Activated CD4-positive, alpha-beta T cell treated with anti-CD3 and anti-CD28 coated beads for 4 hours (primary cell): ENCODE measurements around the gene PLCB2.

Experiments used
- DNase-seq, 2 donors: peaks; one replicate each; pipeline ENCODE4 v3.0.0-alpha.2; 2020

Gene PLCB2

GRCh38 chr15:40323953-40324937, 16.5 kb upstream of the PLCB2 start:
- DNase-seq, result no peak

- DNase-seq, result peak; percentile 86 to 87
Observed at GRCh38 chr15:40323239-40323952, 15.7 kb upstream of the PLCB2 start, which contains the start of gene INAFM2. INAFM2 (plus strand) TSS chr15:40323692; CDS start chr15:40324056, 364 bp downstream.

- DNase-seq, result no peak
Observed at GRCh38 chr15:40322531-40323238, 14.9 kb upstream of the PLCB2 start.

GRCh38 chr15:40320931-40321371, 13.2 kb upstream of the PLCB2 start:
- DNase-seq, result peak; percentile 48 to 60

- DNase-seq, result no peak
Observed at GRCh38 chr15:40320409-40320808, 12.7 kb upstream of the PLCB2 start.

GRCh38 chr15:40317580-40317979, 9.8 kb upstream of the PLCB2 start:
- no peak for DNase-seq

- DNase-seq, result no peak
Observed at GRCh38 chr15:40316931-40317330, 9.2 kb upstream of the PLCB2 start.

- DNase-seq, result no peak
Observed at GRCh38 chr15:40314723-40315276, 7.1 kb upstream of the PLCB2 start.

GRCh38 chr15:40313531-40314398, 6.0 kb upstream of the PLCB2 start:
- no peak for DNase-seq

- DNase-seq, result no peak
Observed at GRCh38 chr15:40312370-40313158, 4.8 kb upstream of the PLCB2 start.

- DNase-seq, result no peak
Observed at GRCh38 chr15:40310993-40311392, 3.3 kb upstream of the PLCB2 start.

- peak; percentile 43 to 48 for DNase-seq
Observed at GRCh38 chr15:40310001-40310959, 2.5 kb upstream of the PLCB2 start.

GRCh38 chr15:40309344-40309862, 1.7 kb upstream of the PLCB2 start:
- no peak for DNase-seq

GRCh38 chr15:40306908-40307307, 827 bp downstream of the PLCB2 start:
- DNase-seq, result no peak

GRCh38 chr15:40306371-40306770, 1.4 kb downstream of the PLCB2 start:
- no peak for DNase-seq

- no peak for DNase-seq
Observed at GRCh38 chr15:40305281-40305680, 2.5 kb downstream of the PLCB2 start.

- no peak for DNase-seq
Observed at GRCh38 chr15:40303576-40303975, 4.2 kb downstream of the PLCB2 start.

- DNase-seq, result no peak
Observed at GRCh38 chr15:40302981-40303380, 4.8 kb downstream of the PLCB2 start.

GRCh38 chr15:40302288-40302886, 5.3 kb downstream of the PLCB2 start:
- DNase-seq, result no peak
